Caco-2 (cell line): ENCODE data around the gene ST6GALNAC6. TPM values are rescaled to one million over a fixed set of nuclear protein-coding genes. Genes with fewer than 3 reads are reported as not detected.

ENCODE experiments used
- BruUV-seq: library from RNA; stranded (reverse); fragments of 400-500 nt; replicated peaks from 2 replicates; lab custom pipeline; 2021; lab: Mats Ljungman, UMichigan
- CTCF ChIA-PET: fragments of 300-600 bp; sonication (Branson Sonifier 250); formaldehyde crosslinking; loops from one replicate; lab custom pipeline; 2022; ENCODE audit warnings: antibody characterized with exemption; lab: Charles Lee
- POLR2A ChIA-PET: fragments of 300-600 bp; sonication (Branson Sonifier 250); formaldehyde crosslinking; loops from one replicate; lab custom pipeline; 2022; ENCODE audit warnings: antibody characterized with exemption; lab: Charles Lee
- DNase-seq, 2 experiments: peaks; one replicate each; pipeline versions ENCODE4 v3.0.0 to v3.0.0-alpha.2; 2020 to 2022
- H3K27me3 ChIP-seq: replicated peaks from 2 replicates; pipeline ENCODE4 v1.6.0; 2011; ENCODE audit warnings: low read length; ENCODE audit not compliant: control insufficient read depth, insufficient read depth
- H3K36me3 ChIP-seq: 2 replicates; pipeline ENCODE4 v1.5.1; 2011; ENCODE audit warnings: low read length; ENCODE audit not compliant: control insufficient read depth, insufficient read depth
- H3K4me1 ChIP-seq: fragments of 250-450 bp; sonication (Bioruptor Pico); 2 replicates; pipeline ENCODE4 v1.5.1; 2020; ENCODE audit warnings: mild to moderate bottlenecking
- H3K4me3 ChIP-seq: 2 replicates; pipeline ENCODE4 v1.5.1; 2011; ENCODE audit warnings: low read depth, mild to moderate bottlenecking, control low read depth, low read length
- H3K9me3 ChIP-seq: fragments of 250-450 bp; sonication (Bioruptor Pico); 2 replicates; pipeline ENCODE4 v1.5.1; 2020; ENCODE audit warnings: mild to moderate bottlenecking, moderate library complexity
- H3K27ac Mint-ChIP-seq: one replicate; pipeline ENCODE4 v1.8.0; 2022; ENCODE audit warnings: mixed read lengths; ENCODE audit not compliant: unreplicated experiment
- H3K27me3 Mint-ChIP-seq: one replicate; pipeline ENCODE4 v1.8.0; 2022; ENCODE audit warnings: mixed read lengths; ENCODE audit not compliant: insufficient read depth, unreplicated experiment
- H3K36me3 Mint-ChIP-seq: one replicate; pipeline ENCODE4 v1.8.0; 2022; ENCODE audit warnings: mild to moderate bottlenecking, mixed read lengths; ENCODE audit not compliant: insufficient read depth, unreplicated experiment
- H3K4me1 Mint-ChIP-seq: one replicate; pipeline ENCODE4 v1.8.0; 2022; ENCODE audit warnings: low read depth, mixed read lengths; ENCODE audit not compliant: unreplicated experiment
- H3K4me3 Mint-ChIP-seq: one replicate; pipeline ENCODE4 v1.8.0; 2022; ENCODE audit warnings: mild to moderate bottlenecking, moderate library complexity, mixed read lengths; ENCODE audit not compliant: unreplicated experiment
- H3K9me3 Mint-ChIP-seq: one replicate; pipeline ENCODE4 v1.8.0; 2022; ENCODE audit warnings: mixed read lengths; ENCODE audit not compliant: unreplicated experiment
- intact Hi-C: fragments of 100-400 bp; cut with micrococcal nuclease; formaldehyde crosslinking; loops from one replicate; pipeline ENCODE4 v1.10.0; 2022; ENCODE audit not compliant: unreplicated experiment
- total RNA-seq: library from RNA; stranded (reverse); gene quantifications from 2 replicates; pipeline ENCODE4 v1.2.3, GENCODE V29; 2022
- TF ChIP-seq, protein P1 (sequence below), 2 experiments: fragments of 200-600 bp in 1 of 2; IDR thresholded peaks; 1 replicate in 1 of 2; 2 replicates in 1 of 2; pipeline versions ENCODE4 v1.5.1 to v1.8.0; 2011 to 2022; ENCODE audit warnings: antibody characterized with exemption in 1 of 2, control low read depth in 1 of 2, inconsistent platforms in 1 of 2, low read depth in 1 of 2, low read length in 1 of 2, mild to moderate bottlenecking in 1 of 2, moderate library complexity in 1 of 2; ENCODE audit not compliant: insufficient read depth in 1 of 2, severe bottlenecking in 1 of 2, unreplicated experiment in 1 of 2

ST6GALNAC6 gene
- total RNA-seq, 1 experiment from 2014 or later: 20.7 TPM

DNA sequence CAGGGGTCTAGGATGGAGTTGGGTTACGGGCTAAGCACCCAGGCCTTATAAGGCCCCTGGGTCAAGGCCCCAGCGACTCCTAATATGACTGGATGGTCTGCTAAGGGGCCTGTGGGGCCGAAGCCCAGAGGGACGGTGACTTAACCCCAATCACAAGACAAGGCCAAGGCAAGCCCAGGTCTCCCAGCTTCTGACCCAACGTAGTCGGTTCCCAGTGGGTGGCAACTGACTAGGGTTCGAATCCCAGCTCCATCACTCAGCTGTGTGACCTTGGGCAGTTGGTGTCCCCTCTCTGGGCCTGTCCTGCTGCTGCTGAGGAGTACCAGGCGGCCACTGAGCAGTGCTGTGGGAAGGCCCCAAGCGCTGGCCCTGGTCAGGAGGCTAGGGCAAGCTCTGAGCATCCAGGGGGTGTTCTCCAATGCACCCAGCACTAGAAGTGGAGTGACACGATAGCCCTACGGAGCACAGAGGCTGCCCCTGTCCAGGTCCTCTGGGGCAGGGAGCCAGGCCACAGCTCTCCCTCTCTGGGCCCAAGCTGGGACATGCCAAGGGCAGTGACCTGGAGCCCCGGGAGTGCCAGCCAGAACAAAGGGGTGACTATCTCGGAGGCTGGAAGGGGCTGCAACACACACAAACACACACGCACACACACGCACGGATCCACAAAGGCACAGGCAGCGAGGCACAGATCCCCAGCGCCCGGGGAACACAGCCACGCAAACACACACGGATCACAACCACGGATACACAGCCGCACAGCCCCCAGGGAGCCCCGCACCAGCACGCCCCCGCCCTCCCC is 22.4 kb downstream of the ST6GALNAC6 start:
- no peaks in the 10 kb centered on the region for H3K27me3 ChIP-seq
- peaks cover 10% of the 10 kb centered on the region; the same call in 1 of the 2 replicates for H3K4me1 ChIP-seq
- H3K27me3 Mint-ChIP-seq: no peaks in the 10 kb centered on the region
- H3K9me3 Mint-ChIP-seq: no peaks in the 10 kb centered on the region
- H3K4me1 Mint-ChIP-seq: peaks cover 4% of the 10 kb centered on the region
- H3K36me3 Mint-ChIP-seq: peaks cover 7% of the 10 kb centered on the region
- intact Hi-C loops: no loop called here
- no peaks in the 10 kb centered on the region for H3K9me3 ChIP-seq
- BruUV-seq: TSS peak; percentile 70
- H3K4me3 ChIP-seq: peak overlapping the region; percentile 56
- DNase-seq: no peak
- no peaks in the 10 kb centered on the region for H3K36me3 ChIP-seq
- no peak overlapping the region for H3K27ac Mint-ChIP-seq
- CTCF ChIA-PET: no interaction called here
- TF ChIP-seq, protein P1, sequence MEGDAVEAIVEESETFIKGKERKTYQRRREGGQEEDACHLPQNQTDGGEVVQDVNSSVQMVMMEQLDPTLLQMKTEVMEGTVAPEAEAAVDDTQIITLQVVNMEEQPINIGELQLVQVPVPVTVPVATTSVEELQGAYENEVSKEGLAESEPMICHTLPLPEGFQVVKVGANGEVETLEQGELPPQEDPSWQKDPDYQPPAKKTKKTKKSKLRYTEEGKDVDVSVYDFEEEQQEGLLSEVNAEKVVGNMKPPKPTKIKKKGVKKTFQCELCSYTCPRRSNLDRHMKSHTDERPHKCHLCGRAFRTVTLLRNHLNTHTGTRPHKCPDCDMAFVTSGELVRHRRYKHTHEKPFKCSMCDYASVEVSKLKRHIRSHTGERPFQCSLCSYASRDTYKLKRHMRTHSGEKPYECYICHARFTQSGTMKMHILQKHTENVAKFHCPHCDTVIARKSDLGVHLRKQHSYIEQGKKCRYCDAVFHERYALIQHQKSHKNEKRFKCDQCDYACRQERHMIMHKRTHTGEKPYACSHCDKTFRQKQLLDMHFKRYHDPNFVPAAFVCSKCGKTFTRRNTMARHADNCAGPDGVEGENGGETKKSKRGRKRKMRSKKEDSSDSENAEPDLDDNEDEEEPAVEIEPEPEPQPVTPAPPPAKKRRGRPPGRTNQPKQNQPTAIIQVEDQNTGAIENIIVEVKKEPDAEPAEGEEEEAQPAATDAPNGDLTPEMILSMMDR (IDR thresholded peaks at IDR 0.05; ENCODE audit: insufficient read depth in 1 of 2, low read depth in 1 of 2, low read length in 1 of 2, severe bottlenecking in 1 of 2, unreplicated experiment in 1 of 2): no peak
- H3K4me3 Mint-ChIP-seq: peak overlapping the region; percentile 79
- POLR2A ChIA-PET: no interaction called here

DNA sequence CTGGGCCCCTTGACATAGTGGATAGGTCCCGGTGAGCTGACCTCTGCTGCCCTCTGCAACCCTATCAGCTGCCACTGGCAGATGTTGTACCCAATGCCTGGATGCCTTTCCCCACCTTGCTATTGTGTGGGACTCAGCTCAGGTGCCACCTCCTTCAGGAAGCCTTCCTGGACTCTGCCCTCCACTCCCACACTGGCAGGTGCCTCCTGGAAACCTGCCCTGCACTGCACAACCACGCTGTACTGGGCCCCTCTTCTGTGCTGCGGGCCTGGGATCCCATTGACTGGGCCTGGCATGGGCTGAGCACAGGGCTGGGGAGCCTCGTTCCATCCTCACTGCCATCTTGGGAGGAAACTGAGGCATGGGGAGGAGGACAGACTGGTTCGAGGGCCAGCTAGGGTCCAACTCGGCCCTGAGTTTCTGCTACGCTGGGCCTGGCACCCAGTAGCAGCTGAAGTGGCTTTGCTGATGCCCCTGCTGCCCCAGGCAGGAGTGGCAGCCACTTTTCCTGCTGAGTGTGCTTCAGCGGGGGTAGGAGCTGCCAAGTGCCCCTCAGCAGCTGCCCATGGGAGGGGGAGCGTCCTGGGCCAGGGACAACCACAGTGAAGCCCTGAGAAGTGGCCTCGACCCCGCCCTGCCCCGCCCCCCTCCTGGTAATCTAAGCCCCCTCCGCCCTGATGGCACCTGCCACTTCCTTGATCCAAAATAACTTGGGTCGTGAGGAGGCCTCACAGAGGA is 23.2 kb downstream of the ST6GALNAC6 start:
- Histone ChIP-seq H3K4me1 (peaks cover 10% of the 10 kb centered on the region; the same call in 1 of the 2 replicates), H3K36me3 (no peaks in the 10 kb centered on the region), H3K27me3 (no peaks in the 10 kb centered on the region), H3K4me3 (no peak overlapping the region), H3K9me3 (no peaks in the 10 kb centered on the region)
- H3K4me1 Mint-ChIP-seq: peaks cover 4% of the 10 kb centered on the region
- TF ChIP-seq, protein P1 (IDR thresholded peaks at IDR 0.05; ENCODE audit: insufficient read depth in 1 of 2, low read depth in 1 of 2, low read length in 1 of 2, severe bottlenecking in 1 of 2, unreplicated experiment in 1 of 2): no peak
- BruUV-seq: no TSS peak
- peak overlapping the region; percentile 79 for H3K4me3 Mint-ChIP-seq
- DNase-seq: no peak
- intact Hi-C loops: no loop called here
- H3K27ac Mint-ChIP-seq: peak overlapping the region; percentile 56
- H3K27me3 Mint-ChIP-seq: no peaks in the 10 kb centered on the region
- CTCF ChIA-PET: no interaction called here
- H3K9me3 Mint-ChIP-seq: no peaks in the 10 kb centered on the region
- POLR2A ChIA-PET: no interaction called here
- peaks cover 7% of the 10 kb centered on the region for H3K36me3 Mint-ChIP-seq

- ChIA-PET CTCF (no interaction called here), POLR2A (no interaction called here)
- Mint-ChIP-seq H3K36me3 (peaks cover 7% of the 10 kb centered on the region), H3K9me3 (no peaks in the 10 kb centered on the region), H3K4me3 (no peak overlapping the region), H3K4me1 (peaks cover 4% of the 10 kb centered on the region), H3K27me3 (no peaks in the 10 kb centered on the region), H3K27ac (peak overlapping the region; percentile 56)
- TF ChIP-seq, protein P1 (IDR thresholded peaks at IDR 0.05; ENCODE audit: insufficient read depth in 1 of 2, low read depth in 1 of 2, low read length in 1 of 2, severe bottlenecking in 1 of 2, unreplicated experiment in 1 of 2): no peak
- peaks cover 10% of the 10 kb centered on the region; the same call in 1 of the 2 replicates for H3K4me1 ChIP-seq
- no peaks in the 10 kb centered on the region for H3K27me3 ChIP-seq
- DNase-seq: no peak
- no peaks in the 10 kb centered on the region for H3K36me3 ChIP-seq
- intact Hi-C loops: no loop called here
- BruUV-seq: no TSS peak
- no peaks in the 10 kb centered on the region for H3K9me3 ChIP-seq
- no peak overlapping the region for H3K4me3 ChIP-seq
Measured at GRCh38 chr9:127875306-127875966, 24.0 kb downstream of the ST6GALNAC6 start.
